Liver (tissue), 9 donors: ENCODE measurements around the gene MBP. TPM values are rescaled to one million over a fixed set of nuclear protein-coding genes. Genes with fewer than 3 reads are reported as not detected.

Experiments used
- DNase-seq: peaks from one replicate; pipeline ENCODE4 v3.0.0-alpha.2; 2017; ENCODE audit warnings: low spot score
- H3K27ac ChIP-seq, 2 donors: one replicate each; pipeline ENCODE4 v1.7.0; 2013; ENCODE audit warnings: inconsistent platforms in 2 of 2, low read length in 2 of 2, control low read depth in 1 of 2, low read depth in 1 of 2, mild to moderate bottlenecking in 1 of 2
- H3K27me3 ChIP-seq, 4 donors: one replicate each; pipeline versions ENCODE4 v1.6.1 to v1.7.0; 2013; ENCODE audit warnings: low read length in 3 of 4, inconsistent platforms in 1 of 4, mild to moderate bottlenecking in 1 of 4, moderate library complexity in 1 of 4; ENCODE audit not compliant: control insufficient read depth in 4 of 4, insufficient read depth in 4 of 4
- H3K36me3 ChIP-seq, 4 donors: one replicate each; pipeline versions ENCODE4 v1.6.1 to v1.7.0; 2013; ENCODE audit warnings: low read length in 3 of 4, mild to moderate bottlenecking in 3 of 4, low read depth in 1 of 4, moderate library complexity in 1 of 4; ENCODE audit not compliant: control insufficient read depth in 4 of 4, insufficient read depth in 3 of 4
- H3K4me1 ChIP-seq, 4 donors: one replicate each; pipeline versions ENCODE4 v1.6.1 to v1.7.0; 2013; ENCODE audit warnings: low read length in 3 of 4, mild to moderate bottlenecking in 3 of 4, moderate library complexity in 1 of 4; ENCODE audit not compliant: control insufficient read depth in 4 of 4, insufficient read depth in 4 of 4
- H3K4me3 ChIP-seq, 3 donors: one replicate each; pipeline versions ENCODE4 v1.6.1 to v1.7.0; 2013; ENCODE audit warnings: low read length in 3 of 3, control low read depth in 1 of 3, low read depth in 1 of 3, mild to moderate bottlenecking in 1 of 3
- H3K9ac ChIP-seq, 2 donors: one replicate each; pipeline ENCODE4 v1.7.0; 2013; ENCODE audit warnings: low read length in 2 of 2, mild to moderate bottlenecking in 2 of 2, moderate library complexity in 2 of 2, control low read depth in 1 of 2, low read depth in 1 of 2
- H3K9me3 ChIP-seq, 4 donors: one replicate each; pipeline versions ENCODE4 v1.6.1 to v1.7.0; 2013; ENCODE audit warnings: low read length in 3 of 4; ENCODE audit not compliant: control insufficient read depth in 4 of 4
- EGR1 ChIP-seq, 2 donors: IDR thresholded peaks; 2 replicates each; pipeline ENCODE4 v1.6.1; 2016 to 2018; ENCODE audit warnings: antibody characterized with exemption in 2 of 2, low read depth in 2 of 2
- FOXA1 ChIP-seq: IDR thresholded peaks from 2 replicates; pipeline ENCODE4 v1.6.1; 2016; ENCODE audit warnings: antibody characterized with exemption
- JUND ChIP-seq, 2 donors: IDR thresholded peaks; 2 replicates each; pipeline ENCODE4 v1.6.1; 2016; ENCODE audit warnings: antibody characterized with exemption in 2 of 2
- NR2F2 ChIP-seq: IDR thresholded peaks from 2 replicates; pipeline ENCODE4 v1.6.1; 2016; ENCODE audit warnings: antibody characterized with exemption
- RXRA ChIP-seq, 2 donors: IDR thresholded peaks; 2 replicates each; pipeline ENCODE4 v1.6.1; 2017 to 2018; ENCODE audit warnings: antibody characterized with exemption in 2 of 2, mild to moderate bottlenecking in 1 of 2
- TAF1 ChIP-seq: conservative IDR thresholded peaks from 2 replicates; pipeline ENCODE4 v1.6.1; 2016; ENCODE audit warnings: antibody characterized with exemption, mild to moderate bottlenecking
- YY1 ChIP-seq: IDR thresholded peaks from 2 replicates; pipeline ENCODE4 v1.6.1; 2016; ENCODE audit warnings: antibody characterized with exemption, mild to moderate bottlenecking
- WGBS: extraction: QIAGEN DNeasy Blood & Tissue Kit; methylation state at CpG from one replicate; pipeline ENCODE4 v1.1.7; 2013; 5-methylcytosine and 5-hydroxymethylcytosine counted together
- polyA plus RNA-seq, 2 donors: library from polyadenylated mRNA; stranded (reverse) in 1 of 2; unstranded in 1 of 2; fragments of 200-250 nt in 1 of 2; fragments of >200 nt in 1 of 2; fragmentation: Nextera tagmentation in 1 of 2; extraction: Ambion mirVana in 1 of 2; gene quantifications; one replicate each; pipeline versions ENCODE4 v1.2.1 to v1.2.3, GENCODE V29; 2013 to 2015
- total RNA-seq, 2 donors: library from RNA; depleted of rRNA; stranded (reverse); fragments of >200 nt; gene quantifications; one replicate each; pipeline ENCODE4 v1.2.3, GENCODE V29; 2014
- TF ChIP-seq, protein P1 (sequence below): IDR thresholded peaks from 2 replicates; pipeline ENCODE4 v1.6.1; 2016; ENCODE audit warnings: antibody characterized with exemption
- TF ChIP-seq, protein P2 (sequence below): IDR thresholded peaks from 2 replicates; pipeline ENCODE4 v1.6.1; 2016; ENCODE audit warnings: antibody characterized with exemption, mild to moderate bottlenecking
- TF ChIP-seq, protein P3 (sequence below): IDR thresholded peaks from 2 replicates; pipeline ENCODE4 v1.6.1; 2016; ENCODE audit warnings: antibody characterized with exemption
- TF ChIP-seq, protein P4 (sequence below): fragments of 150-350 bp; IDR thresholded peaks from 2 replicates; pipeline ENCODE4 v1.5.1; 2017; ENCODE audit warnings: improper control_type of control experiment, low read depth, low read length; ENCODE audit not compliant: missing input control
- donor health status: healthy.
- donor health status: healthy.
- donor health status: healthy.
- donor health status: healthy.
- donor health status: healthy.

MBP gene
- total and polyA plus RNA-seq, 4 donors = 9.7 to 23.3 (median 17.7) TPM

DNA sequence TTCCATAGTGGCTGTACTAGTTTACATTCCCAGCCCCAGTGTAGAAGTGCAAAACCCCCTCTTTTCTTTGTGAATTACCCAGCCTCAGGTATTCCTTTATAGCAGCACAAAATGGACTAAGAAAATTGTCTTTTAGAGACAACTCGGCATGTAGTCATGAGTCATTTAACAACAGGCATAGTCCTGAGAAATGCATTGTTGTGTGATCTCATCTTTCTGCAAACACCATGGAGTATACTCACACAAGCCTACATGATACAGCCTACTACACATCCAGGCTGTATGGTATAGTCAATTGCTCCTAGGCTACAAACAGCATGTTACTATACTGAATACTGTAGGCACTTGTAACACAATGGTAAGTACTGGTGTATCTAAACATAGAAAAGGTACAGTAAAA, 44.4 kb upstream of the MBP start:
- DNase-seq = no peak
- H3K27me3 ChIP-seq = no peaks in the 10 kb centered on the region
- no peak for TF ChIP-seq RXRA (IDR thresholded peaks at IDR 0.05)
- TF ChIP-seq, protein P1, sequence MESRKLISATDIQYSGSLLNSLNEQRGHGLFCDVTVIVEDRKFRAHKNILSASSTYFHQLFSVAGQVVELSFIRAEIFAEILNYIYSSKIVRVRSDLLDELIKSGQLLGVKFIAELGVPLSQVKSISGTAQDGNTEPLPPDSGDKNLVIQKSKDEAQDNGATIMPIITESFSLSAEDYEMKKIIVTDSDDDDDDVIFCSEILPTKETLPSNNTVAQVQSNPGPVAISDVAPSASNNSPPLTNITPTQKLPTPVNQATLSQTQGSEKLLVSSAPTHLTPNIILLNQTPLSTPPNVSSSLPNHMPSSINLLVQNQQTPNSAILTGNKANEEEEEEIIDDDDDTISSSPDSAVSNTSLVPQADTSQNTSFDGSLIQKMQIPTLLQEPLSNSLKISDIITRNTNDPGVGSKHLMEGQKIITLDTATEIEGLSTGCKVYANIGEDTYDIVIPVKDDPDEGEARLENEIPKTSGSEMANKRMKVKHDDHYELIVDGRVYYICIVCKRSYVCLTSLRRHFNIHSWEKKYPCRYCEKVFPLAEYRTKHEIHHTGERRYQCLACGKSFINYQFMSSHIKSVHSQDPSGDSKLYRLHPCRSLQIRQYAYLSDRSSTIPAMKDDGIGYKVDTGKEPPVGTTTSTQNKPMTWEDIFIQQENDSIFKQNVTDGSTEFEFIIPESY = no peak
- H3K4me1 ChIP-seq = peaks cover 0 to 4% (median 3%) of the 10 kb centered on the region in 4 donors
- H3K4me3 ChIP-seq = no peak overlapping the region
- H3K9ac ChIP-seq = no peak overlapping the region
- no peaks in the 10 kb centered on the region for H3K9me3 ChIP-seq
- no peak overlapping the region for H3K27ac ChIP-seq
- H3K36me3 ChIP-seq = no peaks in the 10 kb centered on the region
- 87% methylated on average over 1 of the region's 1 CpG for WGBS

DNA sequence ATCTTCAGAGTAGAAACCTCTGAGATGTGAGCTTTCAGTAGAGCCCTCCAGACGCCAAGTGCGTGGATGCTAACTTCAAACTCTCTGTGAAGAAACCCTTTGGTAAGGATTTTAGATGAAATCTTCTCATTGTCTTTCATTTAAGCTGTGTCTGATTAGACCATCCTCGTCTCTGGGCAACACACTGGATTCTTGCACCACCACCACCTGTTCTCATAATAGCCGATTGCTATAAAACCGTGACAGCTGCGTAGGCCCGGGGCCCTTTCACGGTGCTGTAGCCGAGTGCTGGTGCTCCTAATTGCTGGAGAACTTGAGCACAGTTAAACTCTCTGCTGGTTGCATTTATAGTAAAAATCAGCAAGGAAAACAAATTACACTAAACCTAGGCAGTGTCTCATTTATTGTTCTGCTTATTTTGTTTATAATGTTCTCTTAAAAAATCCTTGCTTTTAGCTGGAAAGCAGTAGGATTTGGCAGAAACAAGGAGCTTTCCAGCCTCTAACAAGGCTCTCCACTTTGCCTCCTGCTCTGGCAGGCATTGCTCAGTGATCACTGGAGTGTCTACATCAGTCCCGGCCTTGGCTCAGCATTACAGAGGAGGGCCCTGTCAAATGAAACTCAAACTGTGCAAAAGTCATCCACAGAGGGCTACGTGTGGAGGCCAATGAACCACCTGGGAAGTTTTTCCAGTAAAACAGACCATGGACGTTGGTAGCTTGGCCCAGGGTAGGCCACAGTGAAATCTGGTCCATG, 40.9 kb upstream of the MBP start:
- Histone ChIP-seq H3K27ac (no peak overlapping the region), H3K4me1 (no peaks in the 10 kb centered on the region), H3K36me3 (no peaks in the 10 kb centered on the region), H3K27me3 (no peaks in the 10 kb centered on the region), H3K9me3 (no peaks in the 10 kb centered on the region), H3K9ac (no peak overlapping the region), H3K4me3 (no peak overlapping the region)
- DNase-seq = no peak
- WGBS = 77% methylated on average over 12 of the region's 12 CpGs
- TF ChIP-seq NR2F2 = no peak
- TF ChIP-seq TAF1 = no peak
- no peak for TF ChIP-seq EGR1 (IDR thresholded peaks at IDR 0.05; ENCODE audit: low read depth in 2 of 2)
- TF ChIP-seq, protein P2, sequence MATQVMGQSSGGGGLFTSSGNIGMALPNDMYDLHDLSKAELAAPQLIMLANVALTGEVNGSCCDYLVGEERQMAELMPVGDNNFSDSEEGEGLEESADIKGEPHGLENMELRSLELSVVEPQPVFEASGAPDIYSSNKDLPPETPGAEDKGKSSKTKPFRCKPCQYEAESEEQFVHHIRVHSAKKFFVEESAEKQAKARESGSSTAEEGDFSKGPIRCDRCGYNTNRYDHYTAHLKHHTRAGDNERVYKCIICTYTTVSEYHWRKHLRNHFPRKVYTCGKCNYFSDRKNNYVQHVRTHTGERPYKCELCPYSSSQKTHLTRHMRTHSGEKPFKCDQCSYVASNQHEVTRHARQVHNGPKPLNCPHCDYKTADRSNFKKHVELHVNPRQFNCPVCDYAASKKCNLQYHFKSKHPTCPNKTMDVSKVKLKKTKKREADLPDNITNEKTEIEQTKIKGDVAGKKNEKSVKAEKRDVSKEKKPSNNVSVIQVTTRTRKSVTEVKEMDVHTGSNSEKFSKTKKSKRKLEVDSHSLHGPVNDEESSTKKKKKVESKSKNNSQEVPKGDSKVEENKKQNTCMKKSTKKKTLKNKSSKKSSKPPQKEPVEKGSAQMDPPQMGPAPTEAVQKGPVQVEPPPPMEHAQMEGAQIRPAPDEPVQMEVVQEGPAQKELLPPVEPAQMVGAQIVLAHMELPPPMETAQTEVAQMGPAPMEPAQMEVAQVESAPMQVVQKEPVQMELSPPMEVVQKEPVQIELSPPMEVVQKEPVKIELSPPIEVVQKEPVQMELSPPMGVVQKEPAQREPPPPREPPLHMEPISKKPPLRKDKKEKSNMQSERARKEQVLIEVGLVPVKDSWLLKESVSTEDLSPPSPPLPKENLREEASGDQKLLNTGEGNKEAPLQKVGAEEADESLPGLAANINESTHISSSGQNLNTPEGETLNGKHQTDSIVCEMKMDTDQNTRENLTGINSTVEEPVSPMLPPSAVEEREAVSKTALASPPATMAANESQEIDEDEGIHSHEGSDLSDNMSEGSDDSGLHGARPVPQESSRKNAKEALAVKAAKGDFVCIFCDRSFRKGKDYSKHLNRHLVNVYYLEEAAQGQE = no peak
- no peak for TF ChIP-seq JUND (IDR thresholded peaks at IDR 0.05)
- TF ChIP-seq, protein P3, sequence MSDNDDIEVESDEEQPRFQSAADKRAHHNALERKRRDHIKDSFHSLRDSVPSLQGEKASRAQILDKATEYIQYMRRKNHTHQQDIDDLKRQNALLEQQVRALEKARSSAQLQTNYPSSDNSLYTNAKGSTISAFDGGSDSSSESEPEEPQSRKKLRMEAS = no peak
- no peak for TF ChIP-seq FOXA1
- TF ChIP-seq, protein P1 = no peak
- no peak for TF ChIP-seq YY1
- TF ChIP-seq, protein P4, sequence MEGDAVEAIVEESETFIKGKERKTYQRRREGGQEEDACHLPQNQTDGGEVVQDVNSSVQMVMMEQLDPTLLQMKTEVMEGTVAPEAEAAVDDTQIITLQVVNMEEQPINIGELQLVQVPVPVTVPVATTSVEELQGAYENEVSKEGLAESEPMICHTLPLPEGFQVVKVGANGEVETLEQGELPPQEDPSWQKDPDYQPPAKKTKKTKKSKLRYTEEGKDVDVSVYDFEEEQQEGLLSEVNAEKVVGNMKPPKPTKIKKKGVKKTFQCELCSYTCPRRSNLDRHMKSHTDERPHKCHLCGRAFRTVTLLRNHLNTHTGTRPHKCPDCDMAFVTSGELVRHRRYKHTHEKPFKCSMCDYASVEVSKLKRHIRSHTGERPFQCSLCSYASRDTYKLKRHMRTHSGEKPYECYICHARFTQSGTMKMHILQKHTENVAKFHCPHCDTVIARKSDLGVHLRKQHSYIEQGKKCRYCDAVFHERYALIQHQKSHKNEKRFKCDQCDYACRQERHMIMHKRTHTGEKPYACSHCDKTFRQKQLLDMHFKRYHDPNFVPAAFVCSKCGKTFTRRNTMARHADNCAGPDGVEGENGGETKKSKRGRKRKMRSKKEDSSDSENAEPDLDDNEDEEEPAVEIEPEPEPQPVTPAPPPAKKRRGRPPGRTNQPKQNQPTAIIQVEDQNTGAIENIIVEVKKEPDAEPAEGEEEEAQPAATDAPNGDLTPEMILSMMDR = no peak
